Measurements from ENCODE around the gene GDPD4. TPM values are rescaled to one million over a fixed set of nuclear protein-coding genes. Genes with fewer than 3 reads are reported as not detected.

GDPD4 gene
- total and polyA plus RNA-seq, 9 of the 15 experiments (the other 6 are each of a cell fraction or from before 2014, with no cell fraction given), result 0.40 TPM; not detected in 8

DNA sequence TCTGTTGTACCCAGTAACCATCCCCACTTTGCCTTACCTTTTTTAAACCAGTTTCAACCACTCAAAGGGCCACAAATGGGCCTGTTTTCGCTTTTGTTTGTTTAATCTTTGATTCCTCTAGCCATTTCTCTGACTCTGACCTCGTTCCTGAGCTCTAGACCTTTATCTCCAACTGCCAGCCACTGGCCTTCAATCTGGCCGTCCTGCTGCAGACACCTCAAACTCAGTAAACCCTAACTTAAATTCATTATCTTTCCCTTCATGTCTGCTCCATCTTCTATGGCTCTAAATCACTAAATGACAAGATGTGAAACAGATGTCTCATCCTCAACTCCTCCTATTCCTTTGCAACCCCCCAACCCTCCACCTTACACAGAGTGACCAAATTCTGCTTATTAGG is 1.3 kb upstream of the GDPD4 start (continued):
- TF ChIP-seq ZBTB40 (IDR thresholded peaks at IDR 0.05) (no peak), ZBTB40 (CRISPR knock-in tag; IDR thresholded peaks at IDR 0.05) (no peak), GABPB2 (CRISPR knock-in tag; conservative IDR thresholded peaks at IDR 0.05) (no peak), GABPB1 (CRISPR knock-in tag; IDR thresholded peaks at IDR 0.05) (no peak), HDAC8 (tag; IDR thresholded peaks at IDR 0.05) (no peak), MAZ (CRISPR knock-in tag; conservative IDR thresholded peaks at IDR 0.05 in 1 of 2, IDR thresholded peaks at IDR 0.05 in 1 of 2) (no peak), ZC3H8 (IDR thresholded peaks at IDR 0.05) (no peak), RBFOX2 (IDR thresholded peaks at IDR 0.05; ENCODE audit: low read depth, low read length) (no peak), ZNF165 (CRISPR knock-in tag; IDR thresholded peaks at IDR 0.05; ENCODE audit: borderline replicate concordance) (no peak), GTF3C2 (IDR thresholded peaks at IDR 0.05; ENCODE audit: borderline replicate concordance, extremely low read depth, insufficient read length) (no peak), FOXK1 (CRISPR knock-in tag; IDR thresholded peaks at IDR 0.05; ENCODE audit: borderline replicate concordance) (no peak), AFF1 (IDR thresholded peaks at IDR 0.05; ENCODE audit: low read depth in 1 of 2, partially characterized antibody in 2 of 2) (peak in 1 of 2 experiments; percentile 23)
